GM12878 (cell line): ENCODE results near the gene ATP6V0E1. TPM values are rescaled to one million over a fixed set of nuclear protein-coding genes. Genes with fewer than 3 reads are reported as not detected.

Experiments used
- ATAC-seq: fragments of 200-7000 bp; cut with Tn5 transposase; 3 replicates; pipeline ENCODE4 v1.9.1; 2020; ENCODE audit warnings: mild to moderate bottlenecking, moderate library complexity
- BruUV-seq: library from RNA; stranded (reverse); fragments of 400-500 nt; replicated peaks from 2 replicates; lab custom pipeline; 2021; lab: Mats Ljungman, UMichigan
- CTCF ChIA-PET: fragments of 300-600 bp; sonication (Branson Sonifier 250); formaldehyde crosslinking; extraction: SDS; loops from one replicate; lab custom pipeline; 2021; ENCODE audit warnings: inconsistent platforms; lab: Yijun Ruan, JAX
- POLR2A ChIA-PET: fragments of 350-600 bp; formaldehyde crosslinking; extraction: SDS; loops from one replicate; lab custom pipeline; 2021; ENCODE audit warnings: inconsistent platforms; lab: Charles Lee
- RAD21 ChIA-PET: fragments of 300-600 bp; sonication (Branson Sonifier 250); formaldehyde crosslinking; loops from one replicate; lab custom pipeline; 2023; ENCODE audit warnings: antibody characterized with exemption; ENCODE audit not compliant: unreplicated experiment; lab: Charles Lee
- SMC1A ChIA-PET: fragments of 300-600 bp; sonication (Branson Sonifier 250); formaldehyde crosslinking; loops from one replicate; lab custom pipeline; 2023; ENCODE audit not compliant: unreplicated experiment, uncharacterized antibody; lab: Charles Lee
- DNase-seq: peaks from one replicate; pipeline ENCODE4 v3.0.0-alpha.2; 2011; ENCODE audit warnings: low read depth, low spot score
- FAIRE-seq: peaks from 3 replicates; lab custom pipeline; 2011; peaks lifted over from hg19 to GRCh38; lab: Jason Lieb, UNC
- H2AFZ ChIP-seq: 2 replicates; pipeline ENCODE4 v1.6.0; 2011; ENCODE audit warnings: low read depth, low read length, control low read depth; ENCODE audit not compliant: control insufficient read depth
- H3K27ac ChIP-seq: 2 replicates; pipeline ENCODE4 v1.5.1; 2011; ENCODE audit warnings: control low read depth; ENCODE audit not compliant: control insufficient read depth, insufficient read depth
- H3K27me3 ChIP-seq, 2 experiments: replicated peaks in 1 of 2; 2 replicates each; pipeline versions ENCODE4 v1.6.0 to v1.6.1; 2011; ENCODE audit warnings: low read length in 1 of 2; ENCODE audit not compliant: control insufficient read depth in 2 of 2, insufficient read depth in 2 of 2
- H3K36me3 ChIP-seq, 2 experiments: 2 replicates each; pipeline ENCODE4 v1.5.1; 2011; ENCODE audit warnings: low read length in 1 of 2; ENCODE audit not compliant: control insufficient read depth in 2 of 2, insufficient read depth in 2 of 2
- H3K4me1 ChIP-seq: 2 replicates; pipeline ENCODE4 v1.6.1; 2011; ENCODE audit warnings: mild to moderate bottlenecking, low read length, moderate library complexity, mixed read lengths; ENCODE audit not compliant: control insufficient read depth, insufficient read depth
- H3K4me2 ChIP-seq: 2 replicates; pipeline ENCODE4 v1.6.0; 2011; ENCODE audit warnings: control low read depth; ENCODE audit not compliant: control insufficient read depth, insufficient read depth
- H3K4me3 ChIP-seq: fragments of 200-600 bp; sonication (generic); 2 replicates; pipeline ENCODE4 v1.5.1; 2016
- H3K79me2 ChIP-seq: 2 replicates; pipeline ENCODE4 v1.6.0; 2011; ENCODE audit warnings: low read length; ENCODE audit not compliant: control insufficient read depth, insufficient read depth
- H3K9ac ChIP-seq: 2 replicates; pipeline ENCODE4 v1.8.0; 2011; ENCODE audit warnings: low read length, control low read depth, mixed read lengths; ENCODE audit not compliant: control insufficient read depth, insufficient read depth
- H3K9me3 ChIP-seq: replicated peaks from 3 replicates; pipeline ENCODE4 v1.5.1; 2011; ENCODE audit warnings: mild to moderate bottlenecking, low read length; ENCODE audit not compliant: control insufficient read depth, insufficient read depth
- H4K20me1 ChIP-seq: 2 replicates; pipeline ENCODE4 v1.6.0; 2011; ENCODE audit not compliant: control insufficient read depth, insufficient read depth
- EZH2 ChIP-seq: IDR thresholded peaks from 2 replicates; pipeline ENCODE4 v1.6.1; 2012; ENCODE audit warnings: low read depth, mild to moderate bottlenecking, control low read depth, inconsistent platforms, low read length, borderline replicate concordance; ENCODE audit not compliant: control insufficient read depth
- IRF4 ChIP-seq: IDR thresholded peaks from 2 replicates; pipeline ENCODE4 v1.6.1; 2011; ENCODE audit warnings: low read depth, low read length
- JUND ChIP-seq: IDR thresholded peaks from 2 replicates; pipeline ENCODE4 v1.6.1; 2012; ENCODE audit warnings: low read depth, mild to moderate bottlenecking, low read length, improper control_type of control experiment, moderate library complexity
- MEF2A ChIP-seq: IDR thresholded peaks from 2 replicates; pipeline ENCODE4 v1.6.1; 2011; ENCODE audit warnings: low read depth, mild to moderate bottlenecking, low read length, moderate library complexity; ENCODE audit not compliant: insufficient read depth
- NFIC ChIP-seq: IDR thresholded peaks from 2 replicates; pipeline ENCODE4 v1.6.1; 2012; ENCODE audit warnings: low read depth, mild to moderate bottlenecking, inconsistent platforms, low read length, moderate library complexity
- NR2C2 ChIP-seq: IDR thresholded peaks from 2 replicates; pipeline ENCODE4 v1.6.1; 2011; ENCODE audit warnings: borderline replicate concordance, low read depth; ENCODE audit not compliant: control insufficient read depth, insufficient read length
- PBX3 ChIP-seq: IDR thresholded peaks from 2 replicates; pipeline ENCODE4 v1.6.1; 2011; ENCODE audit warnings: mild to moderate bottlenecking, low read depth, low read length, moderate library complexity; ENCODE audit not compliant: insufficient replicate concordance
- SUZ12 ChIP-seq: fragments of 200-600 bp; sonication (generic); IDR thresholded peaks from one replicate; pipeline ENCODE4 v1.6.1; 2018; ENCODE audit warnings: antibody characterized with exemption, mild to moderate bottlenecking; ENCODE audit not compliant: unreplicated experiment
- TBL1XR1 ChIP-seq: IDR thresholded peaks from 2 replicates; pipeline ENCODE4 v1.6.1; 2012; ENCODE audit warnings: low read depth, low read length, improper control_type of control experiment
- YY1 ChIP-seq: IDR thresholded peaks from 2 replicates; pipeline ENCODE4 v1.6.1; 2011; ENCODE audit warnings: low read depth, mild to moderate bottlenecking, low read length
- ZNF622 ChIP-seq: fragments of 450-650 bp; IDR thresholded peaks from 2 replicates; pipeline ENCODE4 v1.6.1; 2017; ENCODE audit warnings: mild to moderate bottlenecking, inconsistent platforms
- ZNF687 ChIP-seq: fragments of 450-650 bp; IDR thresholded peaks from 2 replicates; pipeline ENCODE4 v1.6.1; 2017; ENCODE audit warnings: mild to moderate bottlenecking, moderate library complexity
- ZZZ3 ChIP-seq: IDR thresholded peaks from 2 replicates; pipeline ENCODE4 v1.6.1; 2011; ENCODE audit warnings: low read depth; ENCODE audit not compliant: control insufficient read depth, insufficient read length
- WGBS: methylation state at CpG from one replicate; pipeline ENCODE4 v1.1.6; 2016; ENCODE audit warnings: low lambda C conversion rate; ENCODE audit not compliant: insufficient replicate concordance, insufficient coverage; ENCODE audit errors: missing lambda C conversion rate; 5-methylcytosine and 5-hydroxymethylcytosine counted together
- in situ Hi-C: fragments of 300-500 bp; cut with MboI; formaldehyde crosslinking; loops from 9 replicates; pipeline ENCODE4 v1.14.3; 2018; ENCODE audit warnings: mixed read lengths
- intact Hi-C: fragments of 100-400 bp; cut with micrococcal nuclease; formaldehyde crosslinking; loops from one replicate; pipeline ENCODE4 v1.14.2; 2022; ENCODE audit not compliant: unreplicated experiment
- polyA plus RNA-seq, 11 experiments: library from polyadenylated mRNA; depleted of rRNA in 4 of 11; unstranded in 6 of 11; stranded (reverse) in 5 of 11; fragments of >200 nt; fragmentation: Nextera tagmentation in 4 of 11; fragmentation: Illumina TruSeq in 1 of 11; extraction: Ambion mirVana in 4 of 11; extraction: Trizol in 1 of 11; gene quantifications; 1 replicate in 1 of 11; 2 replicates in 10 of 11; pipeline versions ENCODE4 v1.2.1 to v1.2.3, GENCODE V29; 2011 to 2016; ENCODE audit warnings: inconsistent platforms in 2 of 11, missing spikeins in 2 of 11, low read depth in 1 of 11
- total RNA-seq, 4 experiments: library from RNA; depleted of rRNA in 3 of 4; stranded (reverse); fragments of >200 nt in 3 of 4; fragmentation: Illumina TruSeq in 1 of 4; extraction: Trizol in 1 of 4; gene quantifications; 2 replicates each; pipeline versions ENCODE4 v1.2.1 to v1.2.3, GENCODE V29; 2013 to 2021
- TF ChIP-seq, protein P1 (sequence below): IDR thresholded peaks from 2 replicates; pipeline ENCODE4 v1.6.1; 2012; ENCODE audit warnings: low read length, inconsistent platforms

The ATP6V0E1 gene
- total and polyA plus RNA-seq, 10 of the 15 experiments (the other 5 are each of a cell fraction or from before 2014, with no cell fraction given): 143 to 787 (median 306) TPM

DNA sequence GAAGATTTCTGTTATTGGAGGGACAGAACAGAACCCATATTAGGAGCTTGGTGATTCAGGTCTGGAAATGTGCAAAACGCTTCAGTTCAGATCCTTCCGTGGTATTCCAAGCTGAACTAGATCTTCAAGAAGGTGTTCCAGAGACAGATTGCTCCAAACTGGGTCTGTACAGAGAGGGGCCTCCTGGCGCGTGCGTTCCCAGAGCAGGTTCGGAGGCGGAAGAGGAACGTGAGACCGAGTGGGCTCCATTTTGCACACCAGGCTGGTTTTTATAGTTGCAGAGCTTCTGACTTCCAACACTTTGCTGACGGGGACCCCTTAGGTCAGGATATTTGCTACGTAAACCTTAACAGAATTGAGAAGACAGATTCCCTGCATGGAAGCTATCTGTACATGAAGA, 41.0 kb upstream of the ATP6V0E1 start (continued):
- no peak for TF ChIP-seq ZNF687
- TF ChIP-seq EZH2: no peak
- no peak for TF ChIP-seq NFIC
- no peak for TF ChIP-seq TBL1XR1
- no peak for TF ChIP-seq ZZZ3
- no peak for TF ChIP-seq ZNF622
- TF ChIP-seq IRF4: no peak

- POLR2A ChIA-PET: interaction anchor here (0.6 kb wide), 1 partner anchor 25 kb away, joined by 3 read pairs; no protein-coding TSS in a partner anchor
- H2AFZ ChIP-seq: no peak overlapping the region
- no peak overlapping the region for H3K9ac ChIP-seq
- 85% methylated on average over 17 of the region's 18 CpGs for WGBS
- no peaks in the 10 kb centered on the region for H4K20me1 ChIP-seq
- ATAC-seq (no peak), DNase-seq (no peak), FAIRE-seq (no peak)
- no peaks in the 10 kb centered on the region for H3K27me3 ChIP-seq
- BruUV-seq: no TSS peak
- H3K4me2 ChIP-seq: no peak overlapping the region
- no peak overlapping the region for H3K27ac ChIP-seq
- H3K4me1 ChIP-seq: no peaks in the 10 kb centered on the region
- SMC1A ChIA-PET: interaction anchor here (0.7 kb wide), 1 partner anchor 238 kb away, joined by 3 read pairs; no protein-coding TSS in a partner anchor
- CTCF ChIA-PET: no interaction called here
- RAD21 ChIA-PET: no interaction called here
- peaks cover 5 to 6% of the 10 kb centered on the region in 2 experiments; a peak in 2 of 4 replicates for H3K36me3 ChIP-seq
- H3K9me3 ChIP-seq: no peaks in the 10 kb centered on the region
- H3K79me2 ChIP-seq: no peaks in the 10 kb centered on the region
- H3K4me3 ChIP-seq: no peak overlapping the region
- in situ Hi-C loops: no loop called here
- intact Hi-C loops: no loop called here
- TF ChIP-seq MEF2A (no peak), JUND (no peak), NR2C2 (no peak), PBX3 (no peak), YY1 (no peak), SUZ12 (no peak)
- TF ChIP-seq, protein P1, sequence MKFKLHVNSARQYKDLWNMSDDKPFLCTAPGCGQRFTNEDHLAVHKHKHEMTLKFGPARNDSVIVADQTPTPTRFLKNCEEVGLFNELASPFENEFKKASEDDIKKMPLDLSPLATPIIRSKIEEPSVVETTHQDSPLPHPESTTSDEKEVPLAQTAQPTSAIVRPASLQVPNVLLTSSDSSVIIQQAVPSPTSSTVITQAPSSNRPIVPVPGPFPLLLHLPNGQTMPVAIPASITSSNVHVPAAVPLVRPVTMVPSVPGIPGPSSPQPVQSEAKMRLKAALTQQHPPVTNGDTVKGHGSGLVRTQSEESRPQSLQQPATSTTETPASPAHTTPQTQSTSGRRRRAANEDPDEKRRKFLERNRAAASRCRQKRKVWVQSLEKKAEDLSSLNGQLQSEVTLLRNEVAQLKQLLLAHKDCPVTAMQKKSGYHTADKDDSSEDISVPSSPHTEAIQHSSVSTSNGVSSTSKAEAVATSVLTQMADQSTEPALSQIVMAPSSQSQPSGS: no peak
Observed at GRCh38 chr5:172943283-172943841, 40.2 kb upstream of the ATP6V0E1 start.
